Neural cell (in vitro differentiated cells): ENCODE measurements around the gene SLC22A3. TPM values are rescaled to one million over a fixed set of nuclear protein-coding genes. Genes with fewer than 3 reads are reported as not detected.

Source experiments
- H2AFZ ChIP-seq: fragments of 200-600, 300-800 bp; sonication (generic), shearing (Covaris generic); 2 replicates; pipeline ENCODE4 v1.6.0; 2014; ENCODE audit warnings: low read depth, mild to moderate bottlenecking, antibody characterized with exemption, low read length, moderate library complexity
- H3F3A ChIP-seq: fragments of 200-600 bp; shearing (Covaris generic); 2 replicates; pipeline ENCODE4 v1.6.1; 2016; ENCODE audit warnings: mild to moderate bottlenecking, moderate library complexity, mixed read lengths, antibody characterized with exemption, low read length; ENCODE audit not compliant: insufficient read depth, poor library complexity, severe bottlenecking
- H3K27ac ChIP-seq: fragments of 200-600, 300-800 bp; sonication (generic), shearing (Covaris generic); 2 replicates; pipeline ENCODE4 v1.5.1; 2014; ENCODE audit warnings: mild to moderate bottlenecking, low read length, moderate library complexity
- H3K27me3 ChIP-seq: fragments of 300-800, 200-600 bp; sonication (generic), shearing (Covaris generic); 2 replicates; pipeline ENCODE4 v1.6.0; 2014; ENCODE audit warnings: mild to moderate bottlenecking, low read depth, low read length, moderate library complexity; ENCODE audit not compliant: insufficient read depth
- H3K36me3 ChIP-seq: fragments of 300-800, 200-600 bp; sonication (generic), shearing (Covaris generic); 2 replicates; pipeline ENCODE4 v1.5.1; 2014; ENCODE audit warnings: mild to moderate bottlenecking, antibody characterized with exemption, low read length, moderate library complexity; ENCODE audit not compliant: insufficient read depth
- H3K4me2 ChIP-seq: fragments of 300-800, 200-600 bp; sonication (generic), shearing (Covaris generic); 2 replicates; pipeline ENCODE4 v1.6.0; 2014; ENCODE audit warnings: mild to moderate bottlenecking, low read length
- H3K4me3 ChIP-seq: fragments of 300-800, 200-600 bp; sonication (generic), shearing (Covaris generic); 2 replicates; pipeline ENCODE4 v1.5.1; 2014; ENCODE audit warnings: mild to moderate bottlenecking, low read length, moderate library complexity
- H3K79me2 ChIP-seq: fragments of 200-600 bp; shearing (Covaris generic); replicated peaks from 2 replicates; pipeline ENCODE4 v1.6.0; 2014; ENCODE audit warnings: mild to moderate bottlenecking, low read length, moderate library complexity; ENCODE audit not compliant: insufficient read depth
- H3K9ac ChIP-seq: fragments of 300-800, 200-600 bp; sonication (generic), shearing (Covaris generic); 2 replicates; pipeline ENCODE4 v1.6.1; 2016; ENCODE audit warnings: mild to moderate bottlenecking, low read length, mixed read lengths
- H3K9me2 ChIP-seq: fragments of 200-600 bp; shearing (Covaris generic); 2 replicates; pipeline ENCODE4 v1.6.1; 2016; ENCODE audit warnings: mild to moderate bottlenecking, low read length, mixed read lengths; ENCODE audit not compliant: insufficient read depth
- H3K9me3 ChIP-seq: fragments of 200-600, 300-800 bp; sonication (generic), shearing (Covaris generic); 2 replicates; pipeline ENCODE4 v1.6.1; 2016; ENCODE audit warnings: mild to moderate bottlenecking, mixed run types, low read length, moderate library complexity, mixed read lengths
- H4K20me1 ChIP-seq: fragments of 200-600 bp; shearing (Covaris generic); 2 replicates; pipeline ENCODE4 v1.6.1; 2016; ENCODE audit warnings: mild to moderate bottlenecking, mixed run types; ENCODE audit not compliant: insufficient read depth
- CTCF ChIP-seq: fragments of 450-650 bp; IDR thresholded peaks from 2 replicates; pipeline ENCODE4 v1.5.1; 2014; ENCODE audit warnings: antibody characterized with exemption, mild to moderate bottlenecking, moderate library complexity; ENCODE audit not compliant: poor library complexity, severe bottlenecking
- EP300 ChIP-seq: fragments of 450-650 bp; conservative IDR thresholded peaks from 2 replicates; pipeline ENCODE4 v1.6.1; 2014; ENCODE audit warnings: antibody characterized with exemption, mild to moderate bottlenecking, moderate library complexity; ENCODE audit not compliant: poor library complexity, severe bottlenecking
- EZH2 ChIP-seq: fragments of 200-600, 300-800 bp; shearing (Covaris generic), sonication (generic); IDR thresholded peaks from 2 replicates; pipeline ENCODE4 v1.6.1; 2014; ENCODE audit warnings: antibody characterized with exemption, low read length, borderline replicate concordance, mild to moderate bottlenecking; ENCODE audit not compliant: insufficient read depth, poor library complexity, severe bottlenecking
- MXI1 ChIP-seq: fragments of 450-650 bp; conservative IDR thresholded peaks from 2 replicates; pipeline ENCODE4 v1.6.1; 2014; ENCODE audit warnings: antibody characterized with exemption, mild to moderate bottlenecking; ENCODE audit not compliant: poor library complexity, severe bottlenecking
- POLR2AphosphoS5 ChIP-seq: IDR thresholded peaks from 2 replicates; pipeline ENCODE4 v1.6.1; 2012
- RAD21 ChIP-seq: fragments of 450-650 bp; conservative IDR thresholded peaks from 2 replicates; pipeline ENCODE4 v1.6.1; 2014; ENCODE audit warnings: antibody characterized with exemption, mild to moderate bottlenecking, moderate library complexity
- REST ChIP-seq: IDR thresholded peaks from 2 replicates; pipeline ENCODE4 v1.6.1; 2012; ENCODE audit warnings: borderline replicate concordance
- SMC3 ChIP-seq: fragments of 450-650 bp; conservative IDR thresholded peaks from 2 replicates; pipeline ENCODE4 v1.6.1; 2014; ENCODE audit warnings: antibody characterized with exemption, mild to moderate bottlenecking, moderate library complexity; ENCODE audit not compliant: poor library complexity
- TAF1 ChIP-seq: IDR thresholded peaks from 2 replicates; pipeline ENCODE4 v1.6.1; 2012; ENCODE audit warnings: low read depth
- polyA plus RNA-seq: library from polyadenylated mRNA; depleted of rRNA; stranded (reverse); fragments of >200 nt; gene quantifications from 2 replicates; pipeline ENCODE4 v1.2.3, GENCODE V29; 2014

SLC22A3 gene
- polyA plus RNA-seq, 1 donor from 2014 or later, result not detected

GRCh38 chr6:160424256-160424655, 76.1 kb downstream of the SLC22A3 start:
- no peaks in the 10 kb centered on the region for H3K79me2 ChIP-seq
- H3K9ac ChIP-seq, result no peak overlapping the region
- H3F3A ChIP-seq, result no peaks in the 10 kb centered on the region
- H3K27ac ChIP-seq, result no peak overlapping the region
- no peaks in the 10 kb centered on the region for H3K27me3 ChIP-seq
- TF ChIP-seq RAD21 (no peak), SMC3 (no peak), MXI1 (no peak), POLR2AphosphoS5 (no peak), TAF1 (no peak), REST (no peak), EP300 (no peak), EZH2 (no peak), CTCF (no peak)
- no peak overlapping the region for H3K4me3 ChIP-seq
- H3K4me2 ChIP-seq, result no peak overlapping the region
- no peaks in the 10 kb centered on the region for H3K9me3 ChIP-seq
- H2AFZ ChIP-seq, result no peak overlapping the region
- no peaks in the 10 kb centered on the region for H3K36me3 ChIP-seq
- no peaks in the 10 kb centered on the region for H4K20me1 ChIP-seq
- H3K9me2 ChIP-seq, result no peaks in the 10 kb centered on the region

DNA sequence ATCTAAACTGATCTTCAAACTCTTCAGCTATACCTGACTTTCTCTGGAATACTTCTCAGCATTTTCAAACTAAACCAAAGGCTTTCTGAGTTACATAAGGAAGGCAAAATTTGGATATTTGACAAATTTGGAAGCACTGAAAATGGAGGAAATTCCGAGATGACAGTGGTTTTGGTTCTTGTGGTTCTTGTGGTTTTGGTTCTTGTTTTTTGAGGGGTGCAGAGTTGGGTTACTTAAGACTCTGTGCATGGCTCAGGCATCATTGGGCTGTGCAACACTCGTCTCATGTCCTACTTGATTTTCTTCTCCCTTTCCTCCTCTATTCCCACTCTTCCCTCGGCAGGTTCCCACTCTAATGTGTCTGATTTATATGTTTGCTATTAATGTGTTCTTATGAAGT, 78.0 kb downstream of the SLC22A3 start:
- Histone ChIP-seq H4K20me1 (no peaks in the 10 kb centered on the region), H3K79me2 (no peaks in the 10 kb centered on the region), H3K9ac (no peak overlapping the region), H3K4me3 (no peak overlapping the region), H3K4me2 (no peak overlapping the region), H2AFZ (no peak overlapping the region), H3K9me3 (no peaks in the 10 kb centered on the region), H3K9me2 (no peaks in the 10 kb centered on the region), H3K27ac (no peak overlapping the region), H3F3A (no peaks in the 10 kb centered on the region), H3K27me3 (no peaks in the 10 kb centered on the region), H3K36me3 (no peaks in the 10 kb centered on the region)
- TF ChIP-seq POLR2AphosphoS5 (no peak), RAD21 (no peak), SMC3 (no peak), EZH2 (no peak), CTCF (no peak), TAF1 (no peak), MXI1 (no peak), EP300 (no peak)
